Measurements from ENCODE around the gene FGB. TPM values are rescaled to one million over a fixed set of nuclear protein-coding genes. Genes with fewer than 3 reads are reported as not detected.

Gene FGB
- total and polyA plus RNA-seq, 2 donors (not counting 3 experiments of a cell fraction or from before 2014, with no cell fraction given), result not detected

- intact Hi-C loops (cut with micrococcal nuclease), result loop anchor here (5.0 kb wide), 1 partner anchor 829 kb away; the partner anchor contains the start of gene SFRP2
- no peak overlapping the region for H2AFZ ChIP-seq (ENCODE audit: low read depth, low read length)
Measured at GRCh38 chr4:154616287-154616686, 53.5 kb downstream of the FGB start.

GRCh38 chr4:154616731-154617130 lies 53.9 kb downstream of the FGB start:
- no peak overlapping the region for H3K4me3 ChIP-seq (replicated peaks in 1 of 3; ENCODE audit: insufficient read depth in 1 of 3, low read depth in 1 of 3, low read length in 3 of 3)
- no peaks in the 10 kb centered on the region for H3K4me1 ChIP-seq (ENCODE audit: control insufficient read depth, extremely low read depth, insufficient read depth, low read length)
- DNase-seq (ENCODE audit: low read depth, low spot score) (no peak), FAIRE-seq (no peak)
- no peak overlapping the region for H3K4me2 ChIP-seq (ENCODE audit: insufficient read depth, low read length)
- H4K20me1 ChIP-seq (replicated peaks; ENCODE audit: control insufficient read depth, extremely low read depth, insufficient read depth, low read length), result no peaks in the 10 kb centered on the region
- no peak overlapping the region for H3K9ac ChIP-seq (replicated peaks; ENCODE audit: extremely low read depth, insufficient read depth, low read length)
- no peaks in the 10 kb centered on the region for H3K36me3 ChIP-seq (ENCODE audit: control insufficient read depth in 2 of 2, extremely low read depth in 1 of 2, insufficient read depth in 2 of 2, low read length in 2 of 2)
- CTCF ChIA-PET, result interaction anchor here (0.9 to 5.2 kb wide), 3 partner anchors 9 to 64 kb away, joined by 3 to 112 read pairs (median 93); no protein-coding TSS in a partner anchor
- no peak overlapping the region for H2AFZ ChIP-seq (ENCODE audit: low read depth, low read length)
- no peak overlapping the region for H3K27ac ChIP-seq (ENCODE audit: insufficient read depth, low read depth, low read length)
- TF ChIP-seq EZH2 (IDR thresholded peaks at IDR 0.05; ENCODE audit: borderline replicate concordance, low read depth, low read length, severe bottlenecking) (no peak), MAX (IDR thresholded peaks at IDR 0.05; ENCODE audit: insufficient read depth, insufficient read length) (no peak), POLR2A (IDR thresholded peaks at IDR 0.05; ENCODE audit: low read depth, low read length) (no peak), GATA2 (IDR thresholded peaks at IDR 0.05; ENCODE audit: insufficient read depth, insufficient read length, low read depth, low read length) (no peak), CTCF (IDR thresholded peaks at IDR 0.05; ENCODE audit: extremely low read depth in 1 of 2, insufficient read depth in 1 of 2, low read depth in 1 of 2, low read length in 2 of 2) (no peak), JUN (IDR thresholded peaks at IDR 0.05; ENCODE audit: borderline replicate concordance, insufficient read depth, insufficient read length, low read depth) (no peak), POLR2AphosphoS5 (IDR thresholded peaks at IDR 0.05; ENCODE audit: insufficient read depth, low read depth, low read length) (no peak)
- peaks cover 0 to 4% of the 10 kb centered on the region in 2 experiments for H3K27me3 ChIP-seq (ENCODE audit: control insufficient read depth in 2 of 2, insufficient read depth in 2 of 2, low read length in 2 of 2)
- H3K79me2 ChIP-seq (ENCODE audit: control insufficient read depth, insufficient read depth, low read length), result no peaks in the 10 kb centered on the region
- dilution Hi-C loops (cut with MboI; ENCODE audit: extremely low pct_ligation_motif_present, low sequenced_read_pairs) (no loop called here), intact Hi-C loops (cut with micrococcal nuclease) (loop anchor here (5.0 kb wide), 1 partner anchor 829 kb away; the partner anchor contains the start of gene SFRP2)
- no peaks in the 10 kb centered on the region for H3K9me3 ChIP-seq (replicated peaks; ENCODE audit: control insufficient read depth, insufficient read depth, low read length)
- no peaks in the 10 kb centered on the region for H3K9me1 ChIP-seq (replicated peaks; ENCODE audit: control insufficient read depth, extremely low read depth, insufficient read depth, low read length)
- POLR2A ChIA-PET, result no interaction called here
- BruUV-seq (replicated peaks), result no TSS peak

More at GRCh38 chr4:154616287-154616686, 53.5 kb downstream of the FGB start:
- FAIRE-seq (no peak), DNase-seq (ENCODE audit: low read depth, low spot score) (no peak)
- peaks cover 0 to 4% of the 10 kb centered on the region in 2 experiments for H3K27me3 ChIP-seq (ENCODE audit: control insufficient read depth in 2 of 2, insufficient read depth in 2 of 2, low read length in 2 of 2)
- no peak overlapping the region for H3K9ac ChIP-seq (replicated peaks; ENCODE audit: extremely low read depth, insufficient read depth, low read length)
- no peaks in the 10 kb centered on the region for H3K79me2 ChIP-seq (ENCODE audit: control insufficient read depth, insufficient read depth, low read length)
- TF ChIP-seq MYC (IDR thresholded peaks at IDR 0.05; ENCODE audit: low read depth, low read length), result no peak
- no peak for TF ChIP-seq EZH2 (IDR thresholded peaks at IDR 0.05; ENCODE audit: borderline replicate concordance, low read depth, low read length, severe bottlenecking)
- TF ChIP-seq POLR2A (IDR thresholded peaks at IDR 0.05; ENCODE audit: low read depth, low read length), result no peak
- H3K4me3 ChIP-seq (replicated peaks in 1 of 3; ENCODE audit: insufficient read depth in 1 of 3, low read depth in 1 of 3, low read length in 3 of 3), result no peak overlapping the region
- H3K9me3 ChIP-seq (replicated peaks; ENCODE audit: control insufficient read depth, insufficient read depth, low read length), result no peaks in the 10 kb centered on the region
- no peaks in the 10 kb centered on the region for H3K36me3 ChIP-seq (ENCODE audit: control insufficient read depth in 2 of 2, extremely low read depth in 1 of 2, insufficient read depth in 2 of 2, low read length in 2 of 2)
- dilution Hi-C loops (cut with MboI; ENCODE audit: extremely low pct_ligation_motif_present, low sequenced_read_pairs), result no loop called here
- no peaks in the 10 kb centered on the region for H4K20me1 ChIP-seq (replicated peaks; ENCODE audit: control insufficient read depth, extremely low read depth, insufficient read depth, low read length)
- BruUV-seq (replicated peaks), result no TSS peak
- H3K4me1 ChIP-seq (ENCODE audit: control insufficient read depth, extremely low read depth, insufficient read depth, low read length), result no peaks in the 10 kb centered on the region
- H3K4me2 ChIP-seq (ENCODE audit: insufficient read depth, low read length), result no peak overlapping the region
- POLR2A ChIA-PET, result no interaction called here
- CTCF ChIA-PET, result interaction anchor here (0.9 to 5.2 kb wide), 4 partner anchors 10 to 63 kb away, joined by 3 to 112 read pairs (median 49); partner anchors contain the start of gene FGB
- no peaks in the 10 kb centered on the region for H3K9me1 ChIP-seq (replicated peaks; ENCODE audit: control insufficient read depth, extremely low read depth, insufficient read depth, low read length)
- H3K27ac ChIP-seq (ENCODE audit: insufficient read depth, low read depth, low read length), result no peak overlapping the region

Measured in endothelial cell of umbilical vein (primary cell).